A549 treated with CORT108297 at 1 μM for 4 hours (cell line): ENCODE results near the gene MAPKAPK5. TPM values are rescaled to one million over a fixed set of nuclear protein-coding genes. Genes with fewer than 3 reads are reported as not detected.

Experiments
- total RNA-seq: library from RNA; stranded (reverse); fragments of 200-300 nt; extraction: Qiagen RNA extraction; gene quantifications from 5 replicates; pipeline ENCODE4 v1.2.3, GENCODE V29; 2022

The MAPKAPK5 gene, protein sequence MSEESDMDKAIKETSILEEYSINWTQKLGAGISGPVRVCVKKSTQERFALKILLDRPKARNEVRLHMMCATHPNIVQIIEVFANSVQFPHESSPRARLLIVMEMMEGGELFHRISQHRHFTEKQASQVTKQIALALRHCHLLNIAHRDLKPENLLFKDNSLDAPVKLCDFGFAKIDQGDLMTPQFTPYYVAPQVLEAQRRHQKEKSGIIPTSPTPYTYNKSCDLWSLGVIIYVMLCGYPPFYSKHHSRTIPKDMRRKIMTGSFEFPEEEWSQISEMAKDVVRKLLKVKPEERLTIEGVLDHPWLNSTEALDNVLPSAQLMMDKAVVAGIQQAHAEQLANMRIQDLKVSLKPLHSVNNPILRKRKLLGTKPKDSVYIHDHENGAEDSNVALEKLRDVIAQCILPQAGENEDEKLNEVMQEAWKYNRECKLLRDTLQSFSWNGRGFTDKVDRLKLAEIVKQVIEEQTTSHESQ
- total RNA-seq = 51.9 to 57.9 TPM (median 56.6 TPM) in 5 replicates

DNA sequence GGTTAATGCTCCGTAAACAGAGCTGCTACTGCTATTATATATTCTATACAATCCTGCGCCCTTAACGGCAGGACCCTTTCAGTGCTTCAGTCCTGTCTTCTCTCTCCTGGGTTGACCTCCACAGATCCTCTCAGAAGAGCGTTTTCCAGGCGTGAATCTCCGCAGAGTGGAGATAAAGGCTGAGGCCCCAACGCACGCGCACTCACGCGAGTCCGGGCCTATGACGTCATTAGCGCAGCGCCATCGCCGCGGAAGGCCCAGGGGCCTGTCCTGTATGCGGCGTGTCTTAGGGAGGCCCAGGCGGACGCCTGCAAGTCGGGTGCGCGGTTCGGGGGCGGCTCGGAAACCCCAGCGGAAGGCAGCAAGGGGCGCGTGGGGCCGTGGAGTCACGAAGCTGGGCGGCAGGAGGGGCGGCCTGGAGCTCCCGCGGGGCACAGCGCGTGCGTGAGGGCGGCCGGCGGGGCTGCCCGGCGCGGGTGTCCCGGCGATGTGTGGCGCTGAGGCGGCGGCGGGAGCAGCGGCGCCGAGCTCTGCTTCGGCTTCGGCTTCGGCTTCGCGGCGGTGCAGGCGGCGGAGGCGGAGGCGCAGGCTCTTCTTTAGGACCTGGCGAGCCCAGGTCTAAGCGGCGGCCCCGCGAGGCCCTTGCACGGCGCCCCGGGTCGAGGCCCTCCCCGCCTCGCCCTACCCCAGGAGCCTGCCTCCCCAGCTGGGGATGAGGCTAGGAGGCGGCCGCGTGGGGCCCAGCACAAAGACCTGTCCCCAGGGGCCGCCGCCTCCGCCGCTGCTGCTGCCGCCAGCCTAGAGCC lies at the start of gene MAPKAPK5:
MAPKAPK5 (plus strand) TSS at position 479 of the 806 bp plus-strand sequence. CDS start 506 bp downstream, outside the sequence.

Other genes starting within 250 kb of the MAPKAPK5 start
- 42.1 to 50.8 TPM (median 46.2 TPM) in 5 replicates for gene ATXN2, start 242.9 kb upstream of the MAPKAPK5 start, total RNA-seq
- 11.1 to 14.0 TPM (median 13.4 TPM) in 5 replicates for gene BRAP, start 156.3 kb upstream of the MAPKAPK5 start, total RNA-seq
- 9.2 to 12.1 TPM (median 9.4 TPM) in 5 replicates for gene ACAD10, start 156.2 kb upstream of the MAPKAPK5 start, total RNA-seq
- gene ALDH2, start 75.3 kb upstream of the MAPKAPK5 start, total RNA-seq = 67.9 to 95.4 TPM (median 94.5 TPM) in 5 replicates
- 5.2 to 7.1 TPM (median 5.6 TPM) in 5 replicates for gene TMEM116, start 170.9 kb downstream of the MAPKAPK5 start, total RNA-seq
- gene ERP29, start 171.2 kb downstream of the MAPKAPK5 start, total RNA-seq = 125 to 133 TPM (median 130 TPM) in 5 replicates